ENCODE data around the gene FLT1.

Gene FLT1

GRCh38 chr13:28528388-28528787 lies 33.5 kb upstream of the FLT1 start:
- no peak for DNase-seq

DNA sequence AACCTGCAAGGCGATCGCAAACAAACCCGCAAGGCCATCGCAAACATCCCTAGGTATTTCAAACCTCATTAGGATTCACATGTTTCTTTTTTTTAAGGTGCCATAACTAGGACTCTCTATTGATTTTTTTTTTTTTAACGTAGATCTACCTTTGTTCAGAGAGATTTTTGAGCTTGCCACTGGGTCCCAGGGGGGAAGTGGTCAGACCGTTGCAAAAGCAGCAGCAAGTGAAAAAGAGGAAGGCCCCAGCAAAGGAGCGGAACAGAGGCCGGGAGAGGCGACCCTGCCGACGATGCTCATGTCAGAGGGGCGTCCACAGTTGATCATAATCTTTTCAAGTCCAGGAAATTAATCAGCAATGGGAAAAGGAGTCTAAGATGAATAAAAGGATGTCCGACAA lies 32.7 kb upstream of the FLT1 start:
- peak; percentile 90 to 94 for DNase-seq

GRCh38 chr13:28526876-28527275 lies 31.9 kb upstream of the FLT1 start:
- DNase-seq: no peak

DNA sequence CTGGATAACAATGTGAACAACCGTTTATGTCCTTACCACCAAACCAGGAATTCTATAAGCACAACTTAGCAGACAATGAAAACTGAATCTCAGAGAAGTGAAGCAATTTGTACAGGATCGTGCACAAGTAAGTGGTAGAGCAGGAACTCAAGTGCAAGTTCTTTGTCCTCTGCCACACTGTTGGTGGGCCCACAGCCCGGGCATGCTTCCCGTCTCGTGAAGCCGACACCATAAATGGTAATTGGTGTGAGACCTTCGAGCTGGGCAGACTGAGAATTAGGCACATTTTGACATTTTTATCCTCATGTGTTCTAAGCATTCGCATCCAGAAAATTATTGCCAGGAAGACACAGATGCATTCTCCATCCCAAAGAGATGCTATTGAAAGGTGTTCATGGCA lies 27.9 kb upstream of the FLT1 start:
- DNase-seq: no peak

GRCh38 chr13:28513745-28514144 lies 18.8 kb upstream of the FLT1 start:
- no peak for DNase-seq

DNA sequence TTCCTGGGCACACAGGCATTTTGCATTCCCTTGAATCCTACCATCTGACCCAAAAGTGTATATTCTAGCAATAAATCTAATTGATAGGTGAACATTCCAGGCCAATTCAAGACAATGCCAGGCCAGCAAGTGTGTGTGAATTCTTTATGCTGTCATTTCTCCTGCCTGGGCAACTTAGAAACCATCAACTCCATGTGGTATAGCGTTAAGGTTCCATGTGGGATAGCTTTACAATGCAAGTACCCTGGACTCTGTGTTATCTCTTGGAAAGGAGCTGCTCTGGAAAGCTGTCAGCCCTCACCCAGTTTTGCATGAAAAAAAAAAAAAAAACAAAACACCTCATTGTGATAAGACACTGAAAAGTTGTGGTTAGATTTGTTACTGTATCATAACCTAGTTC lies 15.6 kb upstream of the FLT1 start:
- no peak for DNase-seq

- no peak for DNase-seq
Observed at GRCh38 chr13:28510066-28510465, 15.1 kb upstream of the FLT1 start.

GRCh38 chr13:28505543-28506135 lies 10.7 kb upstream of the FLT1 start:
- DNase-seq: peak; percentile 72

DNA sequence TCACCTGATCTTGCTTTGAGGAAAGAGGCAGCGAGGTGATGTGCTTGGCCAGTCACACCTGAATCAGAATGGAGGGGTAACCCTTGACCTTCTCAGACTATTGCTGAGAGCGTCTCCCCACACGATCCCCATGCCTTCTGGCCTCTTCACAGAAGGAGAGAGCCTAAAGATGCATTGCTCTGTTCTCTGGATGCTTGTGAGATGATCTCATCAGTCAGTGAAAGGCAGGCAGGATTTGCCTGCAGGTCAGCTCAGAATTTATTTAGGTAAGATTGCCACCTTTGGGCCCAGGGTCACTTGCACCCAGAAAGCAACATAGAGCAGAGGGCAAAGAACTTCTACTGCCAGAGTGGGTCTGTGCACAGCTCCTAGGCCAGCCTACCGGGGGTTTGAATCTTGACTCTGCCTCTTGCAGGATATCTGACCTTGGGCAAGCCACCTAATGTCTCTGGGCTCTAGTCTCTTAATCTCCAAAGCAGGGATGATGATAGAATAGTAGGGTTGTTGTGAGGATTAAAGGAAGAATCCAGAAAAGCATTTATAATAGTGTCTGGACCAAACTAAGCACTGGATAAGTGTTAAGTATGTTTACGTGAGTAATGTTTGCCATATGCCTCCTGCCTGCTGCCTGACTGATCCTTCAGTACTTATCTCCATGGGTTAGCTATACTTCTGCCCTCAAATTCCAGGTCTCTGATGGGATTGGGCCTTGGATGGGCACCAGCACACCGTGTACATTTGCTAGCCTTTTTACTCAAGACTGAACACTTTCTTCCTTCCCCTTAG lies 8.4 kb upstream of the FLT1 start:
- no peak for DNase-seq

GRCh38 chr13:28501547-28501946 lies 6.6 kb upstream of the FLT1 start:
- DNase-seq: no peak

- DNase-seq: no peak
Observed at GRCh38 chr13:28499609-28500008, 4.7 kb upstream of the FLT1 start.

DNA sequence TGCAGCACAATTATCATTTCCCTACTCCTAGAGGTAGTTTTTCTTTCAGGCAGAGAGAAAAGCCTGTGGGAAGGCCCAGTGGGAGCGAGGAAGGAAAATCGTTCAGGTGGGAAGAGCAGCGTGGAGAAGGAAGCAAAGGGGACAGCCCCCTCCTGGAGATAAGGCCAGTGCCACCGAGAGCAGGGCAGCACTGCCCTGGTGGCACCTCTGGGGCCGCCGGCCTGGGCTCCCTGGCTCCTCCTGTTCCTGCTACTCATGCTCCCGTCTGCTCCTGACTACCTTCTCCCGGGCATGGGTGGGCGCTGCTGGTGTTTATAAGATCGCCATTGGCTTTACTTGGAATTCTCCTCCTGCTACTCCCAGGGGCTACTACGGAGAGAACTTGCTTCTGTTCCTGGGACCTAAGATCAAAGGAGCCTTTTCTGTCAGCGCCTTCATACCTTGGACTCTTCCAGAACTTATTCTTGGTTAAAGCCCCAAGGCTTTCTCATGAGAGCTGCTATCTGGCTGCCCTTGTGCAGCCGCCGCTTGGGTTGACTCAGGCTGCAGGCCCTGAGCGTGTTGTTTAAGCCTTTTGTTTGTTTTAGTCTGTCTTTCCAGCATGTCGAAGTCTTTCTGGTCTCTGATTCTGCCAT lies 3.7 kb upstream of the FLT1 start:
- no peak for DNase-seq

DNA sequence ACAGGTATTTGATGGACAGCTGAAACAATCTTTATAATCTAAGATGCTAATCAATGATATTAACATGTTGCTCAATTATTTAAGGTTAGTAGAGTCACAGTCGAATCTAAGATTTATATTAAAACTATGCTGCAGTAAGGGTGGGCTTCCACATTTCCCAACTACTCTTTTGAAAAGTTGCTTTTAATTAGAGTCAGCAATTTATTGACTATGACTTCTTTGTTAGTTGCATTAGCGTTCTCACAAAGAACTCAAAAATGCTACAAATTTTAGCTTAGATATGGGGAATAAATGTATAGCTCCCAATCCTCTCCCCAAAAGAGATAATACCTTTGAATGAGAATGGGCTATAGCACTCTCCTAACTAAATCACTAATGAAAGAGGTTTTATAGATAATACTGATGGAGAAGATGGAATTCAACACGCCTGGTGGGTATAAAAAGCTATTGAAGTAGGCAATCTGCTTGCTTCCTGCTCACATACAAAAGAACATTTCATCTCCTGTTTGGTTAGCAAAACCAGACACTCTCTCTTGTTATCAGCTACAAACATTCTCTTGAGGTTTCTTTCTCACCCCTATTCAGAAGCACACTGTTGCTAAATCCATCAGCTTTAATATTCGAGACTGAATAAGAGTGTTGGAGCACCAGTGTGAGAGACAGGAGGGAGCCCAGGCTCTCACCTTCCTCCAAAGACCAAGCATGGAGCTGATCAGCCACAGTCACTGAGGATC lies 2.4 kb upstream of the FLT1 start:
- DNase-seq: no peak

DNA sequence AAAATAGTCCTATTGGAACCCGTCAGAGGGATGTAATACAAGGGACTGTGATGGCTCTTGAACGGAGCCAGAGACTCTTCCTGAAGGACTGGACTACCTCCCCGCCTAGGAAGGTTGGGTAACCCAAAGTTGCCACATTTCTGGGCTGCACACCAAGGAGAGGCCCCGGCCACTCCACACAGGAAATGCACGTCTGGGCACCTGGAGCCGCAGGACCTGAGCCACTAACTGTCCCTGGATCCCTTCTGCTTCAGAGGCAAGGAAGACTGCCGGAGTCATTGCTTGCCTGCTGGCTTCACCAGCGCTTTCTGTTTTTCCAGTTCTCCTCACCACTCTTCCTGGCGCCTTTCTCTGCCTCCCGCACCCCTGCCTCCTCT lies 1.2 kb upstream of the FLT1 start:
- no peak for DNase-seq

- no peak for DNase-seq
Observed at GRCh38 chr13:28495538-28496187, 735 bp upstream of the FLT1 start.

- DNase-seq: no peak
Observed at GRCh38 chr13:28494504-28494777, 487 bp downstream of the FLT1 start.

DNA sequence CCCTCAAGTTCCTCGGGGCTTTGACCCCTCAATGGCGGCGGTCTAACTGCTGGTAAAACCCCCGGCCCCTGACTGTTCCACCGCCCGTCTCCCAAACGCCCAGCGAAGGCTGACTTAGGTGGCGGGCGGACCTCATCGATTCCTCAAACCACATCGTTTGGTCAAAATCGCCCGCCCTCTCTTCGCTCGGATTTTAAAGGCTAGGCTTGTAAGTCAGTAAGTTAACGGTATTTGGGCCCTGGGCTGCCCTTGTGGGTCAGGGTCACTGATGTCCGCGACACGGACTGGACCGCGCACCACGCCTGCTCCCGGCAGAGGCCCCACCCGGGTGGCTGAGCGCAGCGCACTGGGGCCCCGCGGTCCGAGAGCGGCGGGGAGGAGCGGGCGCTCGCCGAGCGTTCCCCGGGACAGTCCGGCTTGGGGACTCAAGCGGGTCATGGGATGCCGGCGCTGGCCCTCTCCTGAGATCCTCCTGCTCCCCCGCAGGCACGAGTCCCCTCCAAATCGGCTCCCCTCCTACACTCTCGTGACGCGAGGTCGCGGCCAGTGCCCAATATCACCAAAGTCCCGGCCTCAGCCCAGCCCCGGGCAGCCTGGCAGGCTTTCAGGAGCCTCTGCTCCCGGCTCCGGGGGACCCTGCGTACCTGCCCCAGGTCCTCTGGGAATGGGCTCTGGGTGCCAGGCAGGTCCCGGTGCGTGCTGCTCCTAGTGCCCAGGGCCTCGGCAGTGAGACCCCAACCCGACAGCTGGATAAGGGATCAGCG lies 1.0 kb downstream of the FLT1 start:
- no peak for DNase-seq

GRCh38 chr13:28492569-28493367 lies 2.2 kb downstream of the FLT1 start:
- peak; percentile 23 to 26 for DNase-seq

DNA sequence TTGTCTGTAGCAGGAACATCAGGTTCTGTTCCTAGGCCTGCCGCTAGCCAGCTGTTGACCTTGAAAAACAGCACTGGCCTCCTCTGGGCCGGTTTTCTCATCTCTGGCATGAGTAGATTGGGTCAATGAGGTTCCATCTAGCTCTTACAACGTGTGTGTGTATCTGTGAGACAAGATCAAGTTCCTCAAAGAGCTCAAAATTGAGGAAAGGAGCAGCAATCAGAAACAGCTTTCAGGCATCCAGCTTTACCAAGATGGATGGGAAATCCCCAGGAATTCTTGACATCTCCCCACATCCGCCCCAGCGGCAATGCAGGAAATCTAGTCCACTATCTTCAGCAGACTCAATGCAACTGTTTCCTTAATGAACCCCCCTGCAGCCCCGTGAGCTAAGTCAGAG lies 4.9 kb downstream of the FLT1 start:
- no peak for DNase-seq

GRCh38 chr13:28489524-28489931 lies 5.4 kb downstream of the FLT1 start:
- no peak for DNase-seq

- peak; percentile 9 to 20 for DNase-seq
Observed at GRCh38 chr13:28488376-28489005, 6.4 kb downstream of the FLT1 start.

Data from AML-193 (cell line).